Tibial nerve (tissue), 4 donors: ENCODE results near the gene MUC5B. TPM values are rescaled to one million over a fixed set of nuclear protein-coding genes. Genes with fewer than 3 reads are reported as not detected.

Source experiments
- DNase-seq, 2 donors: peaks; one replicate each; pipeline ENCODE4 v3.0.0-alpha.2; 2019; ENCODE audit warnings: low spot score in 2 of 2
- H3K27ac ChIP-seq, 4 donors: fragments of 200-600 bp; sonication (generic) in 3 of 4; one replicate each; pipeline ENCODE4 v1.5.1; 2017 to 2019; ENCODE audit warnings: mild to moderate bottlenecking in 1 of 4
- H3K27me3 ChIP-seq, 2 donors: fragments of 200-600 bp; sonication (generic) in 1 of 2; one replicate each; pipeline versions ENCODE4 v1.5.1 to v1.6.0; 2017 to 2019
- H3K36me3 ChIP-seq, 3 donors: fragments of 200-600 bp; sonication (generic); one replicate each; pipeline ENCODE4 v1.5.1; 2018 to 2019
- H3K4me1 ChIP-seq, 4 donors: fragments of 200-600 bp; sonication (generic) in 3 of 4; one replicate each; pipeline ENCODE4 v1.5.1; 2017 to 2019
- H3K4me3 ChIP-seq, 4 donors: fragments of 200-600 bp; sonication (generic) in 3 of 4; one replicate each; pipeline ENCODE4 v1.5.1; 2017 to 2019; ENCODE audit warnings: mild to moderate bottlenecking in 1 of 4, moderate library complexity in 1 of 4
- H3K9me3 ChIP-seq, 4 donors: fragments of 200-600 bp; sonication (generic) in 3 of 4; one replicate each; pipeline ENCODE4 v1.5.1; 2017 to 2019
- EP300 ChIP-seq, 2 donors: sonication (generic); formaldehyde crosslinking; IDR thresholded peaks; one replicate each; pipeline ENCODE4 v1.6.1; 2017; ENCODE audit warnings: antibody characterized with exemption in 2 of 2, mild to moderate bottlenecking in 1 of 2
- POLR2A ChIP-seq, 2 donors: fragments of 450-650 bp; IDR thresholded peaks; one replicate each; pipeline ENCODE4 v1.6.1; 2017; ENCODE audit warnings: antibody characterized with exemption in 2 of 2, mild to moderate bottlenecking in 2 of 2, moderate library complexity in 2 of 2
- WGBS, 2 donors: methylation state at CpG; one replicate each; pipeline ENCODE4 v1.1.5; 2018; 5-methylcytosine and 5-hydroxymethylcytosine counted together
- total RNA-seq, 4 donors: library from RNA; depleted of rRNA; stranded (reverse); fragments of >200 nt; gene quantifications; one replicate each; pipeline ENCODE4 v1.1.0, GENCODE V29; 2016
- TF ChIP-seq, protein P1 (sequence below), 5 experiments: fragments of 200-600 bp in 3 of 5; fragments of 450-650 bp in 2 of 5; sonication (generic) in 3 of 5; IDR thresholded peaks; one replicate each; pipeline ENCODE4 v1.5.1; 2016 to 2019; ENCODE audit warnings: antibody characterized with exemption in 5 of 5, mild to moderate bottlenecking in 3 of 5, moderate library complexity in 2 of 5

Gene MUC5B
- total RNA-seq, 4 donors from 2014 or later = under 0.01 to 0.22 TPM; not detected in 2

DNA sequence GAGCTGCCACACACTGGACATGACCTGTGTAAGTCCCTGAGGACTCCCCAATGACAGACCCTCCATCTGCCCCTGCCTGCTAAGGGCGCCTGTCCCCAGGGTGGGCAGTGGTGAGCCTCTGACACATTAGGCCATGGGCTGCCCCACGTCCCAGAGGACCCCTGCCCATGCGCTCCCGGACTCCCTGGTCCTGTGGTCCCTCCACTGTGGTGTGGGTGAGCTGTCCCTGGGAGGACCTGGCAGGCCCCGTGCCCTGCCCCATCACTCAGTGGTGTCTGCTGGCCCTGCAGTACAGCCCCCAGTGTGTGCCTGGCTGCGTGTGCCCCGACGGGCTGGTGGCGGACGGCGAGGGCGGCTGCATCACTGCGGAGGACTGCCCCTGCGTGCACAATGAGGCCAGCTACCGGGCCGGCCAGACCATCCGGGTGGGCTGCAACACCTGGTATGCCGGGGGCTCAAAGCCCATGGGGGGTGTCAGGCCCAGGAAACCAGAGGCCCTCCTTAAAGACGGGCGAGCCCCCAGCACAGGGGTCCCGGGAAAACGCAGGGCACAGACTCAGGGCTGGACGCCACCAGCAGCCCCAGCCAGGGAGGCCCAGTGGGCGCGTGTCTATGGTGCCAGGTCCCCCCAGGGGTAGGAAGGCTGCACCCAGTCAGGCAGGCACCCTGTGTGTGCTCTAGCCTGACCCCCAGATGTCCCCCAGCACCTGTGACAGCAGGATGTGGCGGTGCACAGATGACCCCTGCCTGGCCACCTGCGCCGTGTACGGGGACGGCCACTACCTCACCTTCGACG, 46.4 kb upstream of the MUC5B start:
- WGBS, 2 donors = 87 to 88% methylated on average over 6 to 22 of the region's 32 CpGs
- Histone ChIP-seq H3K9me3 (no peaks in the 10 kb centered on the region), H3K36me3 (no peaks in the 10 kb centered on the region), H3K4me3 (no peak overlapping the region), H3K27ac (no peak overlapping the region), H3K27me3 (no peaks in the 10 kb centered on the region), H3K4me1 (no peaks in the 10 kb centered on the region)
- no peak for DNase-seq
- TF ChIP-seq EP300 (IDR thresholded peaks at IDR 0.05) (no peak), POLR2A (IDR thresholded peaks at IDR 0.05) (no peak)
- TF ChIP-seq, protein P1, sequence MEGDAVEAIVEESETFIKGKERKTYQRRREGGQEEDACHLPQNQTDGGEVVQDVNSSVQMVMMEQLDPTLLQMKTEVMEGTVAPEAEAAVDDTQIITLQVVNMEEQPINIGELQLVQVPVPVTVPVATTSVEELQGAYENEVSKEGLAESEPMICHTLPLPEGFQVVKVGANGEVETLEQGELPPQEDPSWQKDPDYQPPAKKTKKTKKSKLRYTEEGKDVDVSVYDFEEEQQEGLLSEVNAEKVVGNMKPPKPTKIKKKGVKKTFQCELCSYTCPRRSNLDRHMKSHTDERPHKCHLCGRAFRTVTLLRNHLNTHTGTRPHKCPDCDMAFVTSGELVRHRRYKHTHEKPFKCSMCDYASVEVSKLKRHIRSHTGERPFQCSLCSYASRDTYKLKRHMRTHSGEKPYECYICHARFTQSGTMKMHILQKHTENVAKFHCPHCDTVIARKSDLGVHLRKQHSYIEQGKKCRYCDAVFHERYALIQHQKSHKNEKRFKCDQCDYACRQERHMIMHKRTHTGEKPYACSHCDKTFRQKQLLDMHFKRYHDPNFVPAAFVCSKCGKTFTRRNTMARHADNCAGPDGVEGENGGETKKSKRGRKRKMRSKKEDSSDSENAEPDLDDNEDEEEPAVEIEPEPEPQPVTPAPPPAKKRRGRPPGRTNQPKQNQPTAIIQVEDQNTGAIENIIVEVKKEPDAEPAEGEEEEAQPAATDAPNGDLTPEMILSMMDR (IDR thresholded peaks at IDR 0.05) = no peak

DNA sequence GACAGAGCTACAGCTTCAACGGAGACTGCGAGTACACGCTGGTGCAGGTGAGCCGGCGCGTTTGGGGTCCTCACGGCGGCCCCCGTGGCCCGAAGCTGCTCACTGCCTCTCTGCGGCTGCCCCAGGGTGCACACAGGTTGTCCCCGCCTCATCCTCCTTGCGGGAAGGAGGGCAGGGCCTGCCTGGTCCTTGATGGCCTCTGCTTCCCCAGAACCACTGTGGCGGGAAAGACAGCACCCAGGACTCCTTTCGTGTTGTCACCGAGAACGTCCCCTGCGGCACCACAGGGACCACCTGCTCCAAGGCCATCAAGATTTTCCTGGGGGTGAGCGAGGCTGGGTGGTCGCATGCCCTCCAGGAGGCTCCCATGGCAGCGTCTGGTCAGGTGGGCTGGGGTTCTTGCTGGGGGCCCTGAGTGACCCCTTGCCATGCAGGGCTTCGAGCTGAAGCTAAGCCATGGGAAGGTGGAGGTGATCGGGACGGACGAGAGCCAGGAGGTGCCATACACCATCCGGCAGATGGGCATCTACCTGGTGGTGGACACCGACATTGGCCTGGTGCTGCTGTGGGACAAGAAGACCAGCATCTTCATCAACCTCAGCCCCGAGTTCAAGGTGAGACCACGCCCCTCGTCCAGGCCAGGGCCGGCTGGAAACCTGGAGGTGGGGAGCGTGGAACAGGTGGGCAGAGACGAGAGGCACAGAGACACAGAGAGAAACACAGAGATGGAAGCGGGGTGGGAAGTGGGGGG, 45.7 kb upstream of the MUC5B start:
- H3K4me3 ChIP-seq = no peak overlapping the region
- no peaks in the 10 kb centered on the region for H3K9me3 ChIP-seq
- 86 to 91% methylated on average over 29 to 33 of the region's 34 CpGs for WGBS, 2 donors
- no peaks in the 10 kb centered on the region for H3K4me1 ChIP-seq
- no peak overlapping the region for H3K27ac ChIP-seq
- TF ChIP-seq, protein P1 (IDR thresholded peaks at IDR 0.05) = no peak
- no peak for TF ChIP-seq POLR2A (IDR thresholded peaks at IDR 0.05)
- TF ChIP-seq EP300 (IDR thresholded peaks at IDR 0.05) = no peak
- H3K27me3 ChIP-seq = no peaks in the 10 kb centered on the region
- DNase-seq = no peak
- H3K36me3 ChIP-seq = no peaks in the 10 kb centered on the region

DNA sequence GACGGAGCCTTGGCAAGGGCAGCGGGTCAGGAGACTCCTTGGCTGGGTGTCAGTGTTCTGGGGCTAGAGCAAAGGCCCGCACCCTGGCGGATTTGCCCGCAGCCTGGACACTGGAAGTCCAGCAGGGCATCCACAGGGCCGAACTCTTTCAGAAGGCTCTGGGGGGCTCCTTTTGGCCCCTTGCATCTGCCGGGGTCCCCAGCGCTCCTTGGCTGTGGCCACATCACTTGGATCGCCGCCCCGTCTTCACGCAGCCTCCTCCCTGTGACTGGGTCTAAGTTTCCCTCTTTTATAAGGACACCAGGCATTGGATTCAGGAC, 45.1 kb upstream of the MUC5B start:
- DNase-seq = no peak
- H3K4me3 ChIP-seq = no peak overlapping the region
- no peaks in the 10 kb centered on the region for H3K9me3 ChIP-seq
- no peaks in the 10 kb centered on the region for H3K4me1 ChIP-seq
- H3K36me3 ChIP-seq = no peaks in the 10 kb centered on the region
- no peaks in the 10 kb centered on the region for H3K27me3 ChIP-seq
- H3K27ac ChIP-seq = no peak overlapping the region
- TF ChIP-seq, protein P1 (IDR thresholded peaks at IDR 0.05) = no peak
- TF ChIP-seq POLR2A (IDR thresholded peaks at IDR 0.05) (no peak), EP300 (IDR thresholded peaks at IDR 0.05) (no peak)
- 86 to 91% methylated on average over 12 of the region's 12 CpGs for WGBS, 2 donors

DNA sequence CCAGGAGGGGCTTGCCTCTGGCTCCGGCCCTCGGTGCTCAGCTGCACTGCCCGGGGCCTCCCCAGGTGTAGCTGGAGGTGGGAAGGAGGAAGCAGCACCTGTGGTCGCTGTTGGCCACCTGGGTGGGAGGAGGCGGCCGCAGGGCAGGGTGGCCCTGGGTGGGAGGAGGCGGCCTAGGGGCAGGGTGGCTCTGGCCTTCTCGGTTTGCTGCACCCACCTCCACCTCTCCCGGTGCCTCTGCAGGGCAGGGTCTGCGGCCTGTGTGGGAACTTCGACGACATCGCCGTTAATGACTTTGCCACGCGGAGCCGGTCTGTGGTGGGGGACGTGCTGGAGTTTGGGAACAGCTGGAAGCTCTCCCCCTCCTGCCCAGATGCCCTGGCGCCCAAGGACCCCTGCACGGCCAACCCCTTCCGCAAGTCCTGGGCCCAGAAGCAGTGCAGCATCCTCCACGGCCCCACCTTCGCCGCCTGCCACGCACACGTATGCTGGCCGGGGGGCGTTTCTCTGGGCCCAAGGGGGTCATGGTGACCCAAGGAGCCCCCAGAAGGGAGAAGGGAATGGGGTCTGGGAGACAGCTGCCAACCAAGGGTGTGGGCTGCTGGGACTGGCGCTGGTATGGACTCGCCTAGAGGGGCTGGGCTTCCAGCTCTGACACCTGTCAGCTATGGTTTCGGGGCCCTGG, 44.5 kb upstream of the MUC5B start:
- H3K27ac ChIP-seq = no peak overlapping the region
- no peaks in the 10 kb centered on the region for H3K36me3 ChIP-seq
- 74 to 80% methylated on average over 21 to 29 of the region's 31 CpGs for WGBS, 2 donors
- no peak for DNase-seq
- H3K4me3 ChIP-seq = no peak overlapping the region
- no peaks in the 10 kb centered on the region for H3K4me1 ChIP-seq
- no peaks in the 10 kb centered on the region for H3K27me3 ChIP-seq
- TF ChIP-seq POLR2A (IDR thresholded peaks at IDR 0.05) = no peak
- TF ChIP-seq, protein P1 (IDR thresholded peaks at IDR 0.05) = no peak
- TF ChIP-seq EP300 (IDR thresholded peaks at IDR 0.05) = no peak
- H3K9me3 ChIP-seq = no peaks in the 10 kb centered on the region

DNA sequence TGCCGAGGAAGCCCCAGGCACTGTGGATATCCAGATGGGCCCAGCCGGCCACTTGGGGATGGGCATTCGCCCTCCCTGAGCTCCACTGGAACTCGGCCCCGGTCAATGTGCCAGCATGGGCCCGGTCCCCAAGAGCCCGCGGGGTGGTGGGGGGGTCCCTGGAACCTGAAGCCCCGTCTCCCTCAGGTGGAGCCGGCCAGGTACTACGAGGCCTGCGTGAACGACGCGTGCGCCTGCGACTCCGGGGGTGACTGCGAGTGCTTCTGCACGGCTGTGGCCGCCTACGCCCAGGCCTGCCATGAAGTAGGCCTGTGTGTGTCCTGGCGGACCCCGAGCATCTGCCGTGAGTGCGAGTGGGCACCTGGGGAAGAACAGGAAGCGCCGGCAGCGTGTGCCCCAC, 44.0 kb upstream of the MUC5B start:
- 89 to 90% methylated on average over 17 to 27 of the region's 29 CpGs for WGBS, 2 donors
- Histone ChIP-seq H3K36me3 (no peaks in the 10 kb centered on the region), H3K4me1 (no peaks in the 10 kb centered on the region), H3K9me3 (no peaks in the 10 kb centered on the region), H3K27me3 (no peaks in the 10 kb centered on the region), H3K27ac (no peak overlapping the region), H3K4me3 (no peak overlapping the region)
- no peak for DNase-seq
- TF ChIP-seq, protein P1 (IDR thresholded peaks at IDR 0.05) = no peak
- TF ChIP-seq EP300 (IDR thresholded peaks at IDR 0.05) (no peak), POLR2A (IDR thresholded peaks at IDR 0.05) (no peak)
